ENCODE data around the gene ACVR1B. TPM values are rescaled to one million over a fixed set of nuclear protein-coding genes. Genes with fewer than 3 reads are reported as not detected.
A peak's percentile ranks its signal among the peaks of the same experiment; 100 is the strongest.

Gene ACVR1B
- total and polyA plus RNA-seq, 3 experiments from 2014 or later, result 1.3 to 8.7 (median 7.8) TPM

- H3K4me1 ChIP-seq (ENCODE audit: insufficient read depth, low read length), result no peaks in the 10 kb centered on the region
- ChIA-PET CTCF (interaction anchor here (0.7 to 21.9 kb wide), 4 partner anchors 9 to 86 kb away, joined by 3 to 488 read pairs (median 10); no protein-coding TSS in a partner anchor), POLR2A (no interaction called here)
- H3K27ac ChIP-seq (ENCODE audit: low read depth, low read length), result no peak overlapping the region
- no peak for DNase-seq
- Mint-ChIP-seq H3K4me3 (no peak overlapping the region), H3K27ac (no peak overlapping the region), H3K36me3 (peaks cover 0 to 25% (median 6%) of the 10 kb centered on the region in 3 donors), H3K9me3 (no peaks in the 10 kb centered on the region), H3K27me3 (peaks cover 0 to 1% of the 10 kb centered on the region in 2 donors), H3K4me1 (peaks cover 2 to 4% (median 3%) of the 10 kb centered on the region in 3 donors)
- H3K36me3 ChIP-seq (ENCODE audit: insufficient read depth, low read length), result no peaks in the 10 kb centered on the region
- no peaks in the 10 kb centered on the region for H3K27me3 ChIP-seq (ENCODE audit: insufficient read depth, low read length, poor library complexity, severe bottlenecking)
- H3K4me3 ChIP-seq (ENCODE audit: low read length), result no peak overlapping the region
- no peaks in the 10 kb centered on the region for H3K9me3 ChIP-seq (ENCODE audit: low read length)
Measured at GRCh38 chr12:51994539-51994820, 43.0 kb downstream of the ACVR1B start.

GRCh38 chr12:51994959-51995358 lies 43.5 kb downstream of the ACVR1B start:
- ChIA-PET POLR2A (no interaction called here), CTCF (interaction anchor here (0.7 to 21.9 kb wide), 4 partner anchors 9 to 86 kb away, joined by 3 to 488 read pairs (median 4); no protein-coding TSS in a partner anchor)
- Mint-ChIP-seq H3K4me3 (no peak overlapping the region), H3K27me3 (peaks cover 0 to 1% of the 10 kb centered on the region in 2 donors), H3K4me1 (peaks cover 2 to 4% (median 3%) of the 10 kb centered on the region in 3 donors), H3K9me3 (no peaks in the 10 kb centered on the region), H3K36me3 (peaks cover 0 to 25% (median 6%) of the 10 kb centered on the region in 3 donors), H3K27ac (peak overlapping the region in 1 of 8 donors; percentile 50)
- no peaks in the 10 kb centered on the region for H3K4me1 ChIP-seq (ENCODE audit: insufficient read depth, low read length)
- no peak for DNase-seq
- H3K9me3 ChIP-seq (ENCODE audit: low read length), result no peaks in the 10 kb centered on the region
- H3K36me3 ChIP-seq (ENCODE audit: insufficient read depth, low read length), result no peaks in the 10 kb centered on the region
- no peaks in the 10 kb centered on the region for H3K27me3 ChIP-seq (ENCODE audit: insufficient read depth, low read length, poor library complexity, severe bottlenecking)
- no peak overlapping the region for H3K27ac ChIP-seq (ENCODE audit: low read depth, low read length)
- H3K4me3 ChIP-seq (ENCODE audit: low read length), result no peak overlapping the region

GRCh38 chr12:51997136-51997535 lies 45.6 kb downstream of the ACVR1B start:
- Mint-ChIP-seq H3K36me3 (peaks cover 0 to 16% (median 6%) of the 10 kb centered on the region in 3 donors), H3K4me1 (peaks cover 2 to 4% (median 3%) of the 10 kb centered on the region in 3 donors), H3K9me3 (no peaks in the 10 kb centered on the region), H3K4me3 (no peak overlapping the region), H3K27me3 (peaks cover 0 to 1% of the 10 kb centered on the region in 2 donors), H3K27ac (peak overlapping the region in 1 of 8 donors; percentile 30)
- no peaks in the 10 kb centered on the region for H3K36me3 ChIP-seq (ENCODE audit: insufficient read depth, low read length)
- POLR2A ChIA-PET, result no interaction called here
- CTCF ChIA-PET, result interaction anchor here (1.0 to 21.9 kb wide), 3 partner anchors 9 to 24 kb away, joined by 3 to 488 read pairs (median 4); no protein-coding TSS in a partner anchor
- no peak overlapping the region for H3K4me3 ChIP-seq (ENCODE audit: low read length)
- H3K4me1 ChIP-seq (ENCODE audit: insufficient read depth, low read length), result no peaks in the 10 kb centered on the region
- no peak for DNase-seq
- no peaks in the 10 kb centered on the region for H3K27me3 ChIP-seq (ENCODE audit: insufficient read depth, low read length, poor library complexity, severe bottlenecking)
- H3K9me3 ChIP-seq (ENCODE audit: low read length), result no peaks in the 10 kb centered on the region
- no peak overlapping the region for H3K27ac ChIP-seq (ENCODE audit: low read depth, low read length)

- Mint-ChIP-seq H3K27me3 (peaks cover 4 to 11% of the 10 kb centered on the region in 2 donors), H3K4me3 (no peak overlapping the region), H3K36me3 (peaks cover 0 to 4% (median 2%) of the 10 kb centered on the region in 3 donors), H3K27ac (no peak overlapping the region), H3K4me1 (peaks cover 8 to 19% (median 9%) of the 10 kb centered on the region in 3 donors), H3K9me3 (no peaks in the 10 kb centered on the region)
- no peaks in the 10 kb centered on the region for H3K9me3 ChIP-seq (ENCODE audit: low read length)
- ChIA-PET CTCF (interaction anchor here (0.6 to 21.9 kb wide), 8 partner anchors 8 to 29 kb away, joined by 3 to 488 read pairs (median 3); no protein-coding TSS in a partner anchor), POLR2A (no interaction called here)
- H3K4me3 ChIP-seq (ENCODE audit: low read length), result no peak overlapping the region
- no peak overlapping the region for H3K27ac ChIP-seq (ENCODE audit: low read depth, low read length)
- no peaks in the 10 kb centered on the region for H3K27me3 ChIP-seq (ENCODE audit: insufficient read depth, low read length, poor library complexity, severe bottlenecking)
- H3K4me1 ChIP-seq (ENCODE audit: insufficient read depth, low read length), result peaks cover 10% of the 10 kb centered on the region
- no peaks in the 10 kb centered on the region for H3K36me3 ChIP-seq (ENCODE audit: insufficient read depth, low read length)
- DNase-seq, result no peak
Measured at GRCh38 chr12:52003016-52003550, 51.6 kb downstream of the ACVR1B start.

- no peaks in the 10 kb centered on the region for H3K27me3 ChIP-seq (ENCODE audit: insufficient read depth, low read length, poor library complexity, severe bottlenecking)
- no peaks in the 10 kb centered on the region for H3K9me3 Mint-ChIP-seq
- no peaks in the 10 kb centered on the region for H3K36me3 ChIP-seq (ENCODE audit: insufficient read depth, low read length)
- DNase-seq, result no peak
- peaks cover 0 to 4% (median 2%) of the 10 kb centered on the region in 3 donors for H3K36me3 Mint-ChIP-seq
- H3K4me3 ChIP-seq (ENCODE audit: low read length), result no peak overlapping the region
- peaks cover 15% of the 10 kb centered on the region for H3K4me1 ChIP-seq (ENCODE audit: insufficient read depth, low read length)
- ChIA-PET CTCF (interaction anchor here (0.6 to 21.9 kb wide), 10 partner anchors 9 to 118 kb away, joined by 3 to 488 read pairs (median 3); no protein-coding TSS in a partner anchor), POLR2A (no interaction called here)
- H3K27ac ChIP-seq (ENCODE audit: low read depth, low read length), result no peak overlapping the region
- H3K9me3 ChIP-seq (ENCODE audit: low read length), result no peaks in the 10 kb centered on the region
- H3K27ac Mint-ChIP-seq, result no peak overlapping the region
- H3K4me3 Mint-ChIP-seq, result peak overlapping the region in 1 of 7 donors; percentile 23
- peaks cover 13 to 24% (median 13%) of the 10 kb centered on the region in 3 donors for H3K4me1 Mint-ChIP-seq
- peaks cover 5 to 11% of the 10 kb centered on the region in 2 donors for H3K27me3 Mint-ChIP-seq
Measured at GRCh38 chr12:52003591-52003990, 52.1 kb downstream of the ACVR1B start.

- H3K9me3 ChIP-seq (ENCODE audit: low read length), result no peaks in the 10 kb centered on the region
- no peak for DNase-seq
- CTCF ChIA-PET, result interaction anchor here (0.6 to 21.9 kb wide), 11 partner anchors 8 to 117 kb away, joined by 3 to 488 read pairs (median 3); no protein-coding TSS in a partner anchor
- no peak overlapping the region for H3K4me3 ChIP-seq (ENCODE audit: low read length)
- peaks cover 19% of the 10 kb centered on the region for H3K4me1 ChIP-seq (ENCODE audit: insufficient read depth, low read length)
- POLR2A ChIA-PET, result no interaction called here
- H3K36me3 ChIP-seq (ENCODE audit: insufficient read depth, low read length), result no peaks in the 10 kb centered on the region
- peaks cover 0 to 4% (median 2%) of the 10 kb centered on the region in 3 donors for H3K36me3 Mint-ChIP-seq
- H3K27ac ChIP-seq (ENCODE audit: low read depth, low read length), result no peak overlapping the region
- H3K27ac Mint-ChIP-seq, result peak overlapping the region in 2 of 8 donors; percentile 3 to 47
- H3K4me1 Mint-ChIP-seq, result peaks cover 13 to 24% (median 15%) of the 10 kb centered on the region in 3 donors
- peak overlapping the region in 2 of 7 donors; percentile 65 to 88 for H3K4me3 Mint-ChIP-seq
- H3K9me3 Mint-ChIP-seq, result no peaks in the 10 kb centered on the region
- peaks cover 6 to 11% of the 10 kb centered on the region in 2 donors for H3K27me3 Mint-ChIP-seq
- no peaks in the 10 kb centered on the region for H3K27me3 ChIP-seq (ENCODE audit: insufficient read depth, low read length, poor library complexity, severe bottlenecking)
Measured at GRCh38 chr12:52004042-52004648, 52.6 kb downstream of the ACVR1B start.

- H3K36me3 ChIP-seq (ENCODE audit: insufficient read depth, low read length), result no peaks in the 10 kb centered on the region
- peaks cover 13 to 24% (median 15%) of the 10 kb centered on the region in 3 donors for H3K4me1 Mint-ChIP-seq
- H3K4me3 Mint-ChIP-seq, result peak overlapping the region in 5 of 7 donors; percentile 12 to 91 (median 86)
- ChIA-PET POLR2A (interaction anchor here (1.2 kb wide), 1 partner anchor 65 kb away, joined by 4 read pairs; the partner anchor contains the start of gene ATG101), CTCF (interaction anchor here (0.9 to 21.9 kb wide), 4 partner anchors 12 to 27 kb away, joined by 3 to 488 read pairs (median 15); no protein-coding TSS in a partner anchor)
- no peaks in the 10 kb centered on the region for H3K9me3 ChIP-seq (ENCODE audit: low read length)
- no peak overlapping the region for H3K4me3 ChIP-seq (ENCODE audit: low read length)
- no peaks in the 10 kb centered on the region for H3K27me3 ChIP-seq (ENCODE audit: insufficient read depth, low read length, poor library complexity, severe bottlenecking)
- H3K27ac ChIP-seq (ENCODE audit: low read depth, low read length), result no peak overlapping the region
- peaks cover 19% of the 10 kb centered on the region for H3K4me1 ChIP-seq (ENCODE audit: insufficient read depth, low read length)
- DNase-seq, result no peak
- H3K36me3 Mint-ChIP-seq, result peaks cover 0 to 7% (median 0%) of the 10 kb centered on the region in 3 donors
- no peaks in the 10 kb centered on the region for H3K9me3 Mint-ChIP-seq
- peaks cover 5 to 11% of the 10 kb centered on the region in 2 donors for H3K27me3 Mint-ChIP-seq
- H3K27ac Mint-ChIP-seq, result peak overlapping the region in 4 of 8 donors; percentile 17 to 93 (median 92)
Measured at GRCh38 chr12:52005218-52005902, 53.9 kb downstream of the ACVR1B start.
